ENCODE results near the gene ANKRD63. TPM values are rescaled to one million over a fixed set of nuclear protein-coding genes. Genes with fewer than 3 reads are reported as not detected.

The ANKRD63 gene
- total and polyA plus RNA-seq, 2 of the 13 experiments (the other 11 are each of a cell fraction or from before 2014, with no cell fraction given): not detected

DNA sequence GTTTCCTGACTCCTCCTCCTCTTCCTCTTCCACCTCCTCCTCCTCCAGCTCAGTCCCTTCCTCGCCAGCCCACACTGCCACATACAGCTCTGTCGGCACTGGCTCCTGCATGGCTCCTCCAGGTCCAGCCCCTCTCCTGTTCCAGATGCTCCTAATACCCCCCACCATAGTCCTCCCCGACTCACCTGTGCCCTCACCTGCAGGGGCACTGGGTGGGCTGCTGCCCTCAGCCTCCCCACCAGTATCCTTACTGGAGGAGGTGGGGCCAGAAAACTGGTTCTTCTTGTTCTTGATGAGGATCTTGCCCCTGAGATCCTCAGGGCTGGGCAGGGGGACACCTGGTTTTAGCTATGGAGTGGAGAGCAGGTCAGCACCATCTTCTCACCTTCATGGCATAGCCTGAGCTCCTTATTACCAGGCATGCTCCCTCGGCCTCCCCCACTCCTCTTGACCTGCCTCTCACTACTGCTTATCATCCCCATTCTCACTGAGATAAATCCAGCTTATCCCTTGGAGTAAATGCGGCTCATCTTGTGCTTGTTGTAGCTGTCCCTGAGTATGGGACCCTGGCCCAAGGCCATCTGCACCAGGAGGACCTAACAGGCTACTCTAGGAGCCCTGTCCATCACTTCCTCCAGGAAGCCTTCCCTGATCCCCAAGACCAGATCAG, 13.8 kb upstream of the ANKRD63 start:
- Histone ChIP-seq H3K4me3 (replicated peaks in 1 of 3; ENCODE audit: insufficient read depth in 1 of 3, low read depth in 2 of 3, low read length in 3 of 3) (no peak overlapping the region), H3K36me3 (replicated peaks in 1 of 2; ENCODE audit: control insufficient read depth in 1 of 2, insufficient read depth in 2 of 2, low read length in 2 of 2) (no peaks in the 10 kb centered on the region), H3K9ac (ENCODE audit: insufficient read depth, low read depth, low read length) (no peak overlapping the region), H3K79me2 (ENCODE audit: insufficient read depth, low read length) (no peaks in the 10 kb centered on the region), H3K4me2 (ENCODE audit: low read depth, low read length) (no peak overlapping the region), H3K27me3 (ENCODE audit: control insufficient read depth in 1 of 2, insufficient read depth in 2 of 2, low read length in 2 of 2) (peaks cover 16 to 91% of the 10 kb centered on the region in 2 experiments), H2AFZ (ENCODE audit: low read length) (no peak overlapping the region), H3K27ac (ENCODE audit: extremely low read length, insufficient read depth, low read length) (no peak overlapping the region), H3K4me1 (ENCODE audit: insufficient read depth, low read length) (peaks cover 1% of the 10 kb centered on the region; the same call in 1 of the 2 replicates), H3K9me3 (ENCODE audit: low read length) (no peaks in the 10 kb centered on the region), H4K20me1 (ENCODE audit: insufficient read depth, low read length) (no peaks in the 10 kb centered on the region)
- FAIRE-seq (no peak), DNase-seq (ENCODE audit: low spot score) (no peak), ATAC-seq (no peak)
- ChIA-PET POLR2A (interaction anchor here (1.5 kb wide), 1 partner anchor 26 kb away, joined by 3 read pairs; no protein-coding TSS in a partner anchor), CTCF (ENCODE audit: low intra/inter-chr PET ratio, low total read pairs) (no interaction called here)
- intact Hi-C loops (cut with micrococcal nuclease; ENCODE audit: unreplicated experiment) (no loop called here), in situ Hi-C loops (cut with HindIII; ENCODE audit: extremely low pct_ligation_motif_present, low pct_unique_long_range_greater_than_20kb) (no loop called here)
- 6% methylated on average over 5 of the region's 5 CpGs for WGBS (ENCODE audit: low lambda C conversion rate)
- no TSS peak for BruUV-seq (replicated peaks)
- TF ChIP-seq THAP11 (CRISPR knock-in tag; IDR thresholded peaks at IDR 0.05): no peak
- no peak for TF ChIP-seq ZSCAN20 (CRISPR knock-in tag; IDR thresholded peaks at IDR 0.05; ENCODE audit: borderline replicate concordance)
- no peak for TF ChIP-seq ELF4 (CRISPR knock-in tag; IDR thresholded peaks at IDR 0.05; ENCODE audit: borderline replicate concordance)
- no peak for TF ChIP-seq TMF1 (CRISPR knock-in tag; IDR thresholded peaks at IDR 0.05; ENCODE audit: low read depth)
- no peak for TF ChIP-seq HDAC2 (CRISPR knock-in tag; IDR thresholded peaks at IDR 0.05)
- no peak for TF ChIP-seq ZNF446 (CRISPR knock-in tag; IDR thresholded peaks at IDR 0.05)
- no peak for TF ChIP-seq HOXA5 (CRISPR knock-in tag; IDR thresholded peaks at IDR 0.05)
- TF ChIP-seq RARA (CRISPR knock-in tag; IDR thresholded peaks at IDR 0.05): no peak
- TF ChIP-seq, protein P1, sequence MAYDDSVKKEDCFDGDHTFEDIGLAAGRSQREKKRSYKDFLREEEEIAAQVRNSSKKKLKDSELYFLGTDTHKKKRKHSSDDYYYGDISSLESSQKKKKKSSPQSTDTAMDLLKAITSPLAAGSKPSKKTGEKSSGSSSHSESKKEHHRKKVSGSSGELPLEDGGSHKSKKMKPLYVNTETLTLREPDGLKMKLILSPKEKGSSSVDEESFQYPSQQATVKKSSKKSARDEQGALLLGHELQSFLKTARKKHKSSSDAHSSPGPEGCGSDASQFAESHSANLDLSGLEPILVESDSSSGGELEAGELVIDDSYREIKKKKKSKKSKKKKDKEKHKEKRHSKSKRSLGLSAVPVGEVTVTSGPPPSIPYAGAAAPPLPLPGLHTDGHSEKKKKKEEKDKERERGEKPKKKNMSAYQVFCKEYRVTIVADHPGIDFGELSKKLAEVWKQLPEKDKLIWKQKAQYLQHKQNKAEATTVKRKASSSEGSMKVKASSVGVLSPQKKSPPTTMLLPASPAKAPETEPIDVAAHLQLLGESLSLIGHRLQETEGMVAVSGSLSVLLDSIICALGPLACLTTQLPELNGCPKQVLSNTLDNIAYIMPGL (CRISPR knock-in tag; IDR thresholded peaks at IDR 0.05; ENCODE audit: borderline replicate concordance in 1 of 2, low read depth in 1 of 2): no peak
- TF ChIP-seq, protein P2, sequence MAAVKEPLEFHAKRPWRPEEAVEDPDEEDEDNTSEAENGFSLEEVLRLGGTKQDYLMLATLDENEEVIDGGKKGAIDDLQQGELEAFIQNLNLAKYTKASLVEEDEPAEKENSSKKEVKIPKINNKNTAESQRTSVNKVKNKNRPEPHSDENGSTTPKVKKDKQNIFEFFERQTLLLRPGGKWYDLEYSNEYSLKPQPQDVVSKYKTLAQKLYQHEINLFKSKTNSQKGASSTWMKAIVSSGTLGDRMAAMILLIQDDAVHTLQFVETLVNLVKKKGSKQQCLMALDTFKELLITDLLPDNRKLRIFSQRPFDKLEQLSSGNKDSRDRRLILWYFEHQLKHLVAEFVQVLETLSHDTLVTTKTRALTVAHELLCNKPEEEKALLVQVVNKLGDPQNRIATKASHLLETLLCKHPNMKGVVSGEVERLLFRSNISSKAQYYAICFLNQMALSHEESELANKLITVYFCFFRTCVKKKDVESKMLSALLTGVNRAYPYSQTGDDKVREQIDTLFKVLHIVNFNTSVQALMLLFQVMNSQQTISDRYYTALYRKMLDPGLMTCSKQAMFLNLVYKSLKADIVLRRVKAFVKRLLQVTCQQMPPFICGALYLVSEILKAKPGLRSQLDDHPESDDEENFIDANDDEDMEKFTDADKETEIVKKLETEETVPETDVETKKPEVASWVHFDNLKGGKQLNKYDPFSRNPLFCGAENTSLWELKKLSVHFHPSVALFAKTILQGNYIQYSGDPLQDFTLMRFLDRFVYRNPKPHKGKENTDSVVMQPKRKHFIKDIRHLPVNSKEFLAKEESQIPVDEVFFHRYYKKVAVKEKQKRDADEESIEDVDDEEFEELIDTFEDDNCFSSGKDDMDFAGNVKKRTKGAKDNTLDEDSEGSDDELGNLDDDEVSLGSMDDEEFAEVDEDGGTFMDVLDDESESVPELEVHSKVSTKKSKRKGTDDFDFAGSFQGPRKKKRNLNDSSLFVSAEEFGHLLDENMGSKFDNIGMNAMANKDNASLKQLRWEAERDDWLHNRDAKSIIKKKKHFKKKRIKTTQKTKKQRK (IDR thresholded peaks at IDR 0.05; ENCODE audit: low read length): no peak
- TF ChIP-seq, protein P3, sequence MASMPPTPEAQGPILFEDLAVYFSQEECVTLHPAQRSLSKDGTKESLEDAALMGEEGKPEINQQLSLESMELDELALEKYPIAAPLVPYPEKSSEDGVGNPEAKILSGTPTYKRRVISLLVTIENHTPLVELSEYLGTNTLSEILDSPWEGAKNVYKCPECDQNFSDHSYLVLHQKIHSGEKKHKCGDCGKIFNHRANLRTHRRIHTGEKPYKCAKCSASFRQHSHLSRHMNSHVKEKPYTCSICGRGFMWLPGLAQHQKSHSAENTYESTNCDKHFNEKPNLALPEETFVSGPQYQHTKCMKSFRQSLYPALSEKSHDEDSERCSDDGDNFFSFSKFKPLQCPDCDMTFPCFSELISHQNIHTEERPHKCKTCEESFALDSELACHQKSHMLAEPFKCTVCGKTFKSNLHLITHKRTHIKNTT (CRISPR knock-in tag; IDR thresholded peaks at IDR 0.05): no peak
- TF ChIP-seq ZKSCAN1 (IDR thresholded peaks at IDR 0.05; ENCODE audit: low read length): no peak
